Glutamatergic neuron (in vitro differentiated cells): Measurements from ENCODE around the gene MED19. TPM values are rescaled to one million over a fixed set of nuclear protein-coding genes. Genes with fewer than 3 reads are reported as not detected.
A peak's percentile ranks its signal among the peaks of the same experiment; 100 is the strongest.

Experiments
- DNase-seq: peaks from one replicate; pipeline ENCODE4 v3.0.0; 2022
- H3K27ac Mint-ChIP-seq: one replicate; pipeline ENCODE4 v1.8.0; 2020; ENCODE audit warnings: mild to moderate bottlenecking, mixed read lengths, inconsistent platforms; ENCODE audit not compliant: unreplicated experiment
- H3K27me3 Mint-ChIP-seq: one replicate; pipeline ENCODE4 v1.8.0; 2020; ENCODE audit warnings: mild to moderate bottlenecking, moderate library complexity, mixed read lengths, inconsistent platforms; ENCODE audit not compliant: unreplicated experiment
- H3K36me3 Mint-ChIP-seq: one replicate; pipeline ENCODE4 v1.8.0; 2020; ENCODE audit warnings: mild to moderate bottlenecking, mixed read lengths, inconsistent platforms; ENCODE audit not compliant: unreplicated experiment
- H3K4me1 Mint-ChIP-seq: one replicate; pipeline ENCODE4 v1.8.0; 2020; ENCODE audit warnings: mild to moderate bottlenecking, low read depth, mixed read lengths, inconsistent platforms; ENCODE audit not compliant: unreplicated experiment
- H3K4me3 Mint-ChIP-seq: one replicate; pipeline ENCODE4 v1.8.0; 2020; ENCODE audit warnings: mild to moderate bottlenecking, mixed read lengths, inconsistent platforms; ENCODE audit not compliant: unreplicated experiment
- H3K9me3 Mint-ChIP-seq: one replicate; pipeline ENCODE4 v1.8.0; 2020; ENCODE audit warnings: mild to moderate bottlenecking, moderate library complexity, mixed read lengths, inconsistent platforms; ENCODE audit not compliant: unreplicated experiment
- total RNA-seq: library from RNA; stranded (reverse); fragmentation: NEBNext Ultra II Directional; extraction: Animal tissue kit (Norgen Biotek cat#: 25700); gene quantifications from one replicate; pipeline ENCODE4 v1.2.1, GENCODE V29; 2021; ENCODE audit not compliant: unreplicated experiment
- TF ChIP-seq, protein P1 (sequence below): fragments of 200-600 bp; sonication (generic); IDR thresholded peaks from one replicate; pipeline ENCODE4 v1.5.0; 2021; ENCODE audit not compliant: partially characterized antibody, unreplicated experiment

The MED19 gene
- total RNA-seq, 1 donor from 2014 or later, result 30.9 TPM

DNA sequence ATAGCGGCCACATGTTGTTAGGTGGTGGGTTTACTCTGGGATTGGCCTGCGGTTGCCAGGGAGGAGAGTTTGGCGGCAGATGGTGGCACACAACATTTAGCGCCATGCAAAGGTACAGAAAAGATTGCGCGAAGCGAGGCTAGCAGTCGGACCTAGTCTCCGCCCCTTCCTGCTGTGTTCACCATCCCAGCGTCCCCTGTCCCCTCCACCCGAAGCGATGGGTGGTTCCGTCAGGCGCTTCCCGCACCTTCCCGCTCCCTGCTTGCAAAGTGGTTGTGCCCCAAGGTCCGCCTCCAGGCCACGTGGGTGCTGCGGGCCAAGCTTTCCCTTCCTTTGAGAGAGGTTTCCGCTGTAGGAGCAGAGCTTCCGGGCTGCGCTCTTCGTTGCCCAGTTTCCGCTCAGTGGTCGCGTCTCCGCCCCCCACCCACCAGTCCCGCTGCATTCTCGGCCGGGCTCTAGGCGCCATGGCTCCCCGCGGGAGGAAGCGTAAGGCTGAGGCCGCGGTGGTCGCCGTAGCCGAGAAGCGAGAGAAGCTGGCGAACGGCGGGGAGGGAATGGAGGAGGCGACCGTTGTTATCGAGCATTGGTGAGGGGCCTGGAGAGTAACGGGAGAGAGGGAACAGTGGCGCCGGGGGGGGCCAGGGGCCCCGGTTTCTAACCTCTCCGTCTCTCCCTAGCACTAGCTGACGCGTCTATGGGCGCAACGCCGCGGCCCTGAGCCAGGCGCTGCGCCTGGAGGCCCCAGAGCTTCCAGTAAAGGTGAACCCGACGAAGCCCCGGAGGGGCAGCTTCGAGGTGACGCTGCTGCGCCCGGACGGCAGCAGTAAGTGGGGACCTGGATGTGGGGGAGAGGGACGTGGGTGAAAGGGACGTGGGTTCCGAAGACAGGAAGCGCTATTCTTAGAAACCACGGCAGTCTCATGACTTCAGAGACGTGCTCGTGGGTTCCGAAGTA lies 29.4 kb upstream of the MED19 start, which contains the start of gene SELENOH:
SELENOH (plus strand) TSS at position 360 of the 955 bp plus-strand sequence; CDS start at position 465, 105 bp downstream.
- peaks cover 4% of the 10 kb centered on the region for H3K36me3 Mint-ChIP-seq
- H3K4me1 Mint-ChIP-seq, result peaks cover 13% of the 10 kb centered on the region
- H3K4me3 Mint-ChIP-seq, result peak within 1 kb of the TSS; percentile 99
- peak; percentile 95 for DNase-seq
- peak within 1 kb of the TSS; percentile 96 for H3K27ac Mint-ChIP-seq
- peaks cover 3% of the 10 kb centered on the region for H3K9me3 Mint-ChIP-seq
- H3K27me3 Mint-ChIP-seq, result peaks cover 8% of the 10 kb centered on the region
- TF ChIP-seq, protein P1, sequence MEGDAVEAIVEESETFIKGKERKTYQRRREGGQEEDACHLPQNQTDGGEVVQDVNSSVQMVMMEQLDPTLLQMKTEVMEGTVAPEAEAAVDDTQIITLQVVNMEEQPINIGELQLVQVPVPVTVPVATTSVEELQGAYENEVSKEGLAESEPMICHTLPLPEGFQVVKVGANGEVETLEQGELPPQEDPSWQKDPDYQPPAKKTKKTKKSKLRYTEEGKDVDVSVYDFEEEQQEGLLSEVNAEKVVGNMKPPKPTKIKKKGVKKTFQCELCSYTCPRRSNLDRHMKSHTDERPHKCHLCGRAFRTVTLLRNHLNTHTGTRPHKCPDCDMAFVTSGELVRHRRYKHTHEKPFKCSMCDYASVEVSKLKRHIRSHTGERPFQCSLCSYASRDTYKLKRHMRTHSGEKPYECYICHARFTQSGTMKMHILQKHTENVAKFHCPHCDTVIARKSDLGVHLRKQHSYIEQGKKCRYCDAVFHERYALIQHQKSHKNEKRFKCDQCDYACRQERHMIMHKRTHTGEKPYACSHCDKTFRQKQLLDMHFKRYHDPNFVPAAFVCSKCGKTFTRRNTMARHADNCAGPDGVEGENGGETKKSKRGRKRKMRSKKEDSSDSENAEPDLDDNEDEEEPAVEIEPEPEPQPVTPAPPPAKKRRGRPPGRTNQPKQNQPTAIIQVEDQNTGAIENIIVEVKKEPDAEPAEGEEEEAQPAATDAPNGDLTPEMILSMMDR, result no peak

DNA sequence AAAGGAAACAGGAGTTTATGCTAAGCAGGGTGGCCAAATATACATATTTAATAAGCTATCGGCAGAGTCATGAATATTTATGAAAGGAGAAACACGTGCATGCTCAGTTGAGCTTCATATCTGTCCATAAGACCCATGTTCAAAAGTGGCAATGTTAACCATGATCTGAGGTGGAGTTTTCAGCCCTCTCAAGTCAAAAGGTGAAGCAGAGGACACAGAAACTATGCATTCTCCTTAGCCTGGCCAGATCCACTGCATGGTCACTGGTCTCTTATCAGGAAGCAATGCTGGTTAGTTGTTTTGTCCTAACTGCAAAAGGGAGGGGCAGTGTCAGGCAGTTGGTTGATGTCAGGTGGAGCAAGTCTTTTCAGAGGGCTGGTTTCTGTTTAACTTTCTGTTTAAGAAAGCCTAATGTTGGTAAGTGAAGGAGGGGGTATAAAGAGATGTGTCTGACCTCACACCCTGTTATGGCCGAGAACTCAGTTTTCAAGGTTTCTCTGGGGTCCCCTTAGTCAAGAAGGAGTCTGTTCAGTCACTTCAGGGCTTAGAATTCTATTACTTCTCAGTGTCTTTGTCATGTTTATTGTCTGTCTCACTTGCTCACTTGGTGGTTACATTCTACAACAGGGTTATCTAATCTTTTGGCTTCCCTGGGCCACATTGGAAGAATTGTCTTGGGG lies 23.7 kb upstream of the MED19 start:
- TF ChIP-seq, protein P1, result no peak
- peaks cover 6% of the 10 kb centered on the region for H3K4me1 Mint-ChIP-seq
- no peak overlapping the region for H3K27ac Mint-ChIP-seq
- peaks cover 3% of the 10 kb centered on the region for H3K9me3 Mint-ChIP-seq
- no peak for DNase-seq
- peaks cover 4% of the 10 kb centered on the region for H3K36me3 Mint-ChIP-seq
- H3K4me3 Mint-ChIP-seq, result no peak overlapping the region
- H3K27me3 Mint-ChIP-seq, result no peaks in the 10 kb centered on the region

DNA sequence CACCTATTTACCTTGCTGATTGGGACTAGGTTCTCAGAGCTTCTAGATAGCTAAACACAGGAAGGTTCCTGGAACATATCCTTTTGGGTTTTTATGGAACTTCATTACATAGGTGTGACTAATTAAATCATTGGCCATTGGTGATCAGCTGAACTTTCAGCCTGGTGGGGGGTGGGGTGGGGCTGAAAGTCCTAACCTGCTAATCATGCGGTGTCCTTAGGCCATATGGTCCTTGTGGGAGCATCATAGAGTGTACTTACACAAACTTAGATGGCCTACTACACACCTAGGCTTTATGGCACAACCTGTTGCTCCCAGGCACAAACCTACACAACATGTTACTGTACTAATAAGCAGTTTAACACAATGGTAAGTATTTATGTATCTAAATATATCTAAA lies 20.6 kb upstream of the MED19 start:
- DNase-seq, result no peak
- TF ChIP-seq, protein P1, result no peak
- no peak overlapping the region for H3K4me3 Mint-ChIP-seq
- H3K4me1 Mint-ChIP-seq, result peaks cover 4% of the 10 kb centered on the region
- no peak overlapping the region for H3K27ac Mint-ChIP-seq
- H3K9me3 Mint-ChIP-seq, result peaks cover 3% of the 10 kb centered on the region
- peaks cover 4% of the 10 kb centered on the region for H3K36me3 Mint-ChIP-seq
- no peaks in the 10 kb centered on the region for H3K27me3 Mint-ChIP-seq

DNA sequence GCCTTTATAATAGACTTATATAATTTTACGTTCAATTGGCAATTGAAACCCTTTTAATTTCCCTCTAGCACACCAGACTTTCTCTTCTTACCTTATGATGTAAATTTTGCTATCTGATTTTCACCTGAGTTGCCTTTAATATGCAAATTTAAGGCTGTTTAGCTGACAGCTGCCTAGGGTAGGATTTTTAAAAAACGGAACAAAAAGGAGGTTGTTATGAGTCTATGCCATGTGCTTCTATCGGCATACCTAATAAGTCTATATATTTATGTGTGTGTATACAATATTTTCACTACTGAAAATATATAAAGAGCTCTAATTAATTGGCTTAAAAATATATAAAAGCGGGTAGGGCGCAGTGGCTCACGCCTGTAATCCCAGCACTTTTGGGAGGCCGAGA lies 17.5 kb upstream of the MED19 start:
- no peak for DNase-seq
- H3K4me3 Mint-ChIP-seq, result no peak overlapping the region
- H3K36me3 Mint-ChIP-seq, result no peaks in the 10 kb centered on the region
- no peaks in the 10 kb centered on the region for H3K27me3 Mint-ChIP-seq
- H3K9me3 Mint-ChIP-seq, result peaks cover 3% of the 10 kb centered on the region
- H3K27ac Mint-ChIP-seq, result no peak overlapping the region
- peaks cover 4% of the 10 kb centered on the region for H3K4me1 Mint-ChIP-seq
- TF ChIP-seq, protein P1, result no peak
